COR-L47 (cell line): ENCODE measurements around the gene CCNB3.
"Not testable (repeated sequence)": the region's sequence is repeated elsewhere in the genome, so short reads cannot be mapped to it uniquely, and the experiment has no call there.

ENCODE experiments used
- DNase-seq: peaks from one replicate; lab custom pipeline; 2025; lab: John Stamatoyannopoulos, UW

Gene CCNB3, protein sequence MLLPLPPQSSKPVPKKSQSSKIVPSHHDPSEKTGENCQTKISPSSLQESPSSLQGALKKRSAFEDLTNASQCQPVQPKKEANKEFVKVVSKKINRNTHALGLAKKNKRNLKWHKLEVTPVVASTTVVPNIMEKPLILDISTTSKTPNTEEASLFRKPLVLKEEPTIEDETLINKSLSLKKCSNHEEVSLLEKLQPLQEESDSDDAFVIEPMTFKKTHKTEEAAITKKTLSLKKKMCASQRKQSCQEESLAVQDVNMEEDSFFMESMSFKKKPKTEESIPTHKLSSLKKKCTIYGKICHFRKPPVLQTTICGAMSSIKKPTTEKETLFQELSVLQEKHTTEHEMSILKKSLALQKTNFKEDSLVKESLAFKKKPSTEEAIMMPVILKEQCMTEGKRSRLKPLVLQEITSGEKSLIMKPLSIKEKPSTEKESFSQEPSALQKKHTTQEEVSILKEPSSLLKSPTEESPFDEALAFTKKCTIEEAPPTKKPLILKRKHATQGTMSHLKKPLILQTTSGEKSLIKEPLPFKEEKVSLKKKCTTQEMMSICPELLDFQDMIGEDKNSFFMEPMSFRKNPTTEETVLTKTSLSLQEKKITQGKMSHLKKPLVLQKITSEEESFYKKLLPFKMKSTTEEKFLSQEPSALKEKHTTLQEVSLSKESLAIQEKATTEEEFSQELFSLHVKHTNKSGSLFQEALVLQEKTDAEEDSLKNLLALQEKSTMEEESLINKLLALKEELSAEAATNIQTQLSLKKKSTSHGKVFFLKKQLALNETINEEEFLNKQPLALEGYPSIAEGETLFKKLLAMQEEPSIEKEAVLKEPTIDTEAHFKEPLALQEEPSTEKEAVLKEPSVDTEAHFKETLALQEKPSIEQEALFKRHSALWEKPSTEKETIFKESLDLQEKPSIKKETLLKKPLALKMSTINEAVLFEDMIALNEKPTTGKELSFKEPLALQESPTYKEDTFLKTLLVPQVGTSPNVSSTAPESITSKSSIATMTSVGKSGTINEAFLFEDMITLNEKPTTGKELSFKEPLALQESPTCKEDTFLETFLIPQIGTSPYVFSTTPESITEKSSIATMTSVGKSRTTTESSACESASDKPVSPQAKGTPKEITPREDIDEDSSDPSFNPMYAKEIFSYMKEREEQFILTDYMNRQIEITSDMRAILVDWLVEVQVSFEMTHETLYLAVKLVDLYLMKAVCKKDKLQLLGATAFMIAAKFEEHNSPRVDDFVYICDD (N-terminal part only)

DNA sequence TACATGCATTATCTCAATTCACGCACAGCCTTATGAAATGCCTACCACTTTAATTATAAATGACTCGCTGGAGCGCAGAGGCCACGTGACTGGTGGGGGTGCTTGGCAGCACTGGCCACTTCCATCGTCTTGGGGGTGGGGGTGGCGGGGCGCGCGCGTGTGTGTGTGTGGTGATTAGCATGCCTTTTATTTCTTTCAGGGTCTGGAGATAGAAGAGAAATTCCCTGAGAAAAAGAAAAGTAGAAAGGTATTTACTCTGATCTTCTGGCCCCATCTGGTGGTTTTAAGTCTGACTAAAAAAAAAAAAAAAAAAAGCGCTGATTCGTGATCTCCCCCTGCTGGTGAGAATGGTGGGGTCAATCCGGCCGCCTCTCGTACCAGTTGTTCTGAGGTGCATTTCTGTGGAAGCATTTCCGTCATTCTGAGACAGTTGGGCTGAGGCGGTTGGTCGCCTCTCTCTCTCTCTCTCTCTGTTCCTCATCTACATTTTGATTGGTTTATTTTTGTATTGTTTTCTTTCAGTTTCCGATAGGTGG lies at the start of gene CCNB3:
TSS of gene CCNB3 (plus strand) at position 402 of the 536 bp plus-strand sequence. CDS start 80,399 bp downstream, outside the sequence.
- DNase-seq = peak; percentile 34

DNA sequence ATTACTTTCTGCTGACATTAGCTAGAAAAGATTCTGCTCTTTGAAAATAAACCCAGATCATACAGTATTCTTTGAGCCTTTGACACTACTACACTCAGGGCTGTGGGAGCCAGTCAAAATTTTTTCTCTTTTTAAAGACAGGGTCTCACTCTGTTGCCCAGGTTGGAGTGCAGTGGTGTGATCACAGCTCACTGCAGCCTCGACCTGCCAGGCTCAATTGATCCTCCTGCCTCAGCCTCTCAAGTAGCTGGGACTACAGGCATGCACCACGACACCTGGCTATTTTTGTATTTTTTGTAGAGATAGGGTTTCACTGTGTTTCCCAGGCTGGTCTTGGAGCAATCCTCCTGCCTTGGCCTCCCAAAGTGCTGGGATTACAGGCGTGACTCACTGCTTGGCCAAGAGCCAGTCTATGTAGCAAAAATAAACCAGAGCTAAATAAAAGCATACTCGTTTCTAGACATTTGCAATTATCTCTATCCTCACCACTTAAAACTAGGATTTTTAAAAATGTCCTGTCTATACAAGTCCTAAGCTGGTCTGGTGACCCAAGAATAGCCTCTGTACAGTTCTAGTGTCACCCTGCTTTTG lies 46.9 kb upstream of the CCNB3 start:
- no peak for DNase-seq

DNA sequence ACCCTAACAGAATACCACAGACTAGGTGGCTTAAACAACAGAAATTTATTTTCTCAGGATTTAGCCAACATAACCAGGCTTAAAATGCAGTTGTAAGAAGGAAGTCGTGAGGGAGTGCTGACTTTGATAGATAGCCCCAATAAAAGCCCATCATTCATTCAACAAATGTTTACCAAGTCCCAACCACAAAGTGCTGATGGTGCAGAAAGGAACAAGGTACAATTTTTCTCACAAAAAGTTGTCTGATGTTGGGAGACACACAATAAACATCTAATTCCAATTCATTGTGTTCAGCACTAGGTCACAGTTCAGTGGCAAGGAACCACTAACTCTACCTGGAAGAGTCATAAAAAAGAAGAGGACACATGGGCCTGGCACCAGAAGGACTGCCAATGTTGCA lies 46.0 kb upstream of the CCNB3 start:
- DNase-seq = no peak

DNA sequence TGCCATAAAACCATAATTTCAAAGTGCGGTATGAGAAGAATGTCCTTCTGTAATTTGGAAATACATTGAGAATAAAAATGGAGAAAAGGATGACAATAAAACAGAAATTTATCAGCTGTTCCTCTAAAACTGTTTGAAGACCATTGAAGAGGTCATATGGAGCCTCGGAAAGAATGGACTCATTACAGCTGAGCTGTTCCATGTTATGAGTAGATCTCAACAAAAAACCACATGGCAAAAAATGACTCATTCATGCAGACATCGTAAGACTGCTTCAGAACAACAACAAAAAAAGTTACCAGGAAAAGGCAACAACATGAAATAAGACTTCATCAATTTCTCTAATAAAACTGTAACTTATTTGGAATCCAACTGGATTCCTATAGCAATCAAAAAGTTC lies 43.4 kb upstream of the CCNB3 start:
- DNase-seq = no peak

DNA sequence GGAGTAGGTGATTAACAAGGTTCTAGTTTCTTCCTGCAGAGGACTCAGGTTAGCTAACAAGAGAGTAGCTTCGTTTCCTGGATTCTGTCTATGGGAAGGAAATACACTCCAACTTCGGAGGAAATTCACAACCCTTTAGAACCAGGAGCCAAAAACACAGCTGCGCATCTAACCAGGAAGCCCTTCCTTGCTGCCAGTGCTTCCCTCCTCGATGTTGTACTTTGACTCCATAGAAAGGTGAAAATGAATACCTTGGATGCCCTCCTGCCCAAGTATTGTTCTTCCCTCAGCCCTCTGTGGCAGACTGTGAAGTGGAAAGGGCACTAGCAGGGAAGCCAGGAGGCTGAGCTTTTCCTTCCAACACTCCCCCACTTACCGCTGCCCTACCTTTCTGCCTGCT lies 38.8 kb upstream of the CCNB3 start:
- no peak for DNase-seq

DNA sequence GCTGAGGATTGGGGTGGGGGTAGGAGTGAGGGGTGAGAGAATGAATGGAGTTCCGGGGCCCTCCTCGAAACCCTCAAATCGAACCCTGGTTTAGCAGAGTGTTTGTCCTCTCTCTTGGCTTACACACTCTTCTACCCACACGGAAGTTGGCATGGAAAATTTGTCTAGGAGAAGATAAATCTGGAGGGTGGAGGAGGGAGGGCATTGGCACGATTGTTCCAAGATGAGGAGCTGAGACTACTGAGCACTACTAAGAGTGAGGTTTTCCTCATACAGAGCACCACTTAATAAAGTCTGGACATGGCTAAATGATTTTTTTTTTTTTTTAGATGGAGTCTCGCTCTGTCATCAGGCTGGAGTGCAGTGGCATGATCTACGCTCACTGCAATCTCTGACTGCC lies 37.2 kb upstream of the CCNB3 start:
- no peak for DNase-seq

DNA sequence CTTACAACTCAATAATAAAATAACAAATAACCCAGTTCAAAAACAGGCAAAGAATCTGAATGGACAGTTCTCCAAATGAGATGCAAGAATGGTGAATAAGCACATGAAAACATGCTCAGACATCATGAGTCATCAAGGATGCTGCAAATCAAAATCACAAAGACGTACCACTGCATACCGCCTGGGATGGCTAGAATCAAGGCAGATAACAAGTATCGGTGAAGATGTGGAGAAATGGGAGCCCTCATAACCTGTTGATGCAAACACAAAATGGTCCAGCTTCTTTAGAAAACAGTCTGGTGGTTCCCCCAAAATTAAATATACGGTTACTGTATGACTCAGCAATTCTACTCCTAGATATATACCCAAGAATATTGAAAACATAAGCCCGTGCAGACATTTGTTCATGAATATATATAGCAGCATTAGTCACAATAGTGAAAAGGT lies 36.3 kb upstream of the CCNB3 start:
- DNase-seq = no peak

DNA sequence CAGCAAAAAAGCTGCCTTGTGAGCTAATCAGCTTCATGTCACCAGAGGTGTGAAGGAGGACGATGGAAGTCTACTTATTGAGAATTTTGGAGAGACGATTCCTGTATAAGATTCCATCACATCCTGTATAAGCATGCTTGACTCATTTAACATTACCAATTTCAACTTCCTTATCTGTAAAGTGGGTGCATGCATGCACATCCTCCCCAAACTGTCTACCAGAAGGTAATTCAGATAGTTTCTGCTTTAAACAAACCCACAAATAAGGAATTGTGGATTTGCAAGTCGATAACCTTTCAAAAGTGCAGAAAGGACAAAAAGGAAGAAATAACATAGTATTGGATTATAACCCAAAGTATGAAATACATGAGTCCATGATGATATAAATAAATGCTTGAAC lies 34.8 kb upstream of the CCNB3 start:
- no peak for DNase-seq

DNA sequence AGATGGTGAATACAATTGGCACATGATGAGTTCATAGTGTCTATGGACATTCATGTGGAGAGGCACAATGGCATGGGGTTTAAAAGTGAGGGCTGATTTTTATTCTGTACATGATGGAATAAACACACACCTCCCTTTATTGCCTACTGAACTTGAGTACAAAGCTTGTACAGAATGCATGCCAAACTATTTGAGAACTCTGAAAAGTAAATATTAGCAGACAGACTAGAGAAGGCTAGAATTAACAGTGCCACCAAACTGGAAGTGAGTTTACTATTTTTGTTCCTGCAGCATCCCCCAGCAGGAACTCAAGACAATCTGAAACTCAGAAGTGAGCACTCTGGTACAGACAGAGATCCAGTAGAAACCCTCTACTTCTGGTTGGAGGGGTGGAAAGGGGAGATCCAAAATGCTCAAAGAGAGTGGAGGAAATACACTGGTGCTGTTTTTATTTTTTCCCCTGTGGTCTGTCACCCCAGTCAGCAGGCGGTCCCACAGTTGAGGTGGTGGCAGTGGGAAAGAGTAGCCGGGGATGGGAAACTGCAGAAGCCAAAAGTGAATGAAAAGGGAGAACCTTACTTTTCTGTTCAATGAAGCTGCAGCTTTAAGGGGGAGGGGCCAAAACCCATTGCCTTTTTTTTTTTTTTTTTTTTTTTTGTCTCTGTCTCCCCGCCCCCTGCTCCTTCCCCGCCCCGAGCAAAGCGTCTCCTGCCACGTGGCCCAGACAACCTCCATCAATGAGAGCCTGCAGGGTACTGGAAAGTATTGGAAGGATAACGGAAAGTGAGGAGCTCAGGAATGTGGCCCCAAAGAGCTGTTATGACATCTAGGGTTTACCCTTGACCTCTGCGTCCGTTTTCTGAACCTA lies 24.3 kb upstream of the CCNB3 start:
- no peak for DNase-seq

DNA sequence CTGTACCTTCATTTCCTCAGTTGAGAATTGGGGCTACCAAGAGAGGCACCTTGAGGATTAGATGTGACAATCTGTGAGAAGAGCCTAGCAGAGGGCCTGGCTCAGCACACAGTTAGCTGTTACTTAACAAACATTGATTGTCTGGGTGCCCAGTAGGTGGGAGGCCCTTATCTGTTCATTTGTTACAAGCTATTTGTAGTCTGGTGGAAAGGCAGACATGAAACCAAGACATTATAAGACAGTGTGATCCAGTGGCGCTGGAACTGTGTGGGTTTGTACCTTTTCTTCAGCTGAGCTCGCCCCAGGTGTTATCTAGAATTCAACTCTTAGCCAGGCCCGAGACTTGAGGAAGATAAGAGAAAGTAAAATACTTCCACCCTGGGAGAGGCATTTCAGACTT lies 20.7 kb upstream of the CCNB3 start:
- DNase-seq = no peak

DNA sequence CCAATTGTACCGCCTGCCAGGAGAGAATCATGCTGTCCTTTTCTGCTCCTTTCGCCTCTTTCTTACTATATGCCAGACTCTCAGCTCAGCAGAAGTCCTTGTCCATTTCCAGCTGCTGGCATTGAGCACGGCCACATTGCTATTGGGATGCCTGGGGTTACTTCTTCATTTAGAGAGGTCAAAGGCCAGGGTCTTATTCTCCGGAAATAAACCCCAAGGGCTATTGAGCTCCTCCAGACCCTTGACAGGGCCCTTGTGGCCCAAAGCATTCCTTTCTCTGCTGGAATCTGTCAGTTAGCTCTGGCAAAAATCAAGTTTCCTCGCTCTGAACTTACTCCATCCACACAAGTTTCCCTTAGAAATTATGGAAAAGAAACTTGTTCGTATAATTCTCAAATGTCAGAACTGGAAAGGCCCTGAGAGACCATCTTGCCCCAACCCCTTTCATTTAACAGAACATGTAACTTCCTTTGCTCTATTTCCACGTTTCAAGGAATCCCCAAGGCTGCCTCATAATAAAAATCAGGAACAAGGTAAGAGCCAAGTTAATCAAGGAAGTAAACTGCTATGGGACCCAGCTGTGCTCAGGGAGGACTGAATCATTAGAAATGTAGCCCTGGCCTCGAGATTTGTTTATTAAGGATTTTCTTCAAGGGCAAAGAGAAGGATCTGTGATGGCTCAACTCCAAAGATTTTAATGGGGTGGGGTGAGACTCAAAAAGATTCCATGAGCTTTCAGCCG lies 15.5 kb upstream of the CCNB3 start:
- DNase-seq = no peak

DNA sequence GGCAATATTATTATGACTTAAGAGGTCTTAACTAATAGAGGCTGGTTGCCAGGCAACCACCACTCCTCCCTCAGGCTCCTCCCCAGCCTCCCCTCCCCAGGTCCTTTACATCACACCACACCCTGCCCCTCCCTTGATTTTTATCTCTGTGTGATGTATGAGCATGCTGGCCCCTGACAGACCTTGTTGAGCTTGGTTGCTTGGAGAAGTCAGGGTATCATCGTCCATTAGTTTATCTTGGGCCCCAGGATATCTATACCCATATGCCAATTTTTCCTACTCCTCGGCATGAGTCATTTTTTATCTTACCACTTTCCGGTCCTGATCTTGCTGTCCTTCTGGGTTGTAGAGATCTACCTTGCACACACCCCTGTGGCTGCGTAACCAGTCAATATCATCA lies 6.2 kb upstream of the CCNB3 start:
- no peak for DNase-seq

DNA sequence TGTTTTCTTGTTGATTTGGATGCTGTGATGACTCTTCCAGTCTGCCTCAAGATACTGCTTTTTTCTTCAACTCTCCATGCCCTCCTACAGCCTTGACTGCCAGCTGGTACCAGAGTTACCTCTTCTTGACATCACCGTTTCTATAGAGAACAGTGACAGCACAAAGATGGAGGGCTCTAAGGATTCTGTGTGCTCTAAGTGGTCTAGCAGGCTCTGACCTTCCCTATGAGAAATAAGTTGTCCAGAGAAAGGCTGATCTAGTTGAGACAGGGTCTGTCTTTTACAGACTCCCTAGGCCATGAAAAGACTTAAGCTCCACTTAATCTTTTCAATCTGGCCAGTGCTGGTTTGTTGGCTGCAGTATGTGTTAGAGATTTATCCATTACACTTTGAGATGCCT lies 3.7 kb upstream of the CCNB3 start, which contains the start of gene AKAP4:
TSS of gene AKAP4 (minus strand) at position 101 of the 400 bp plus-strand sequence. CDS start 118 bp downstream, outside the sequence.
- no peak for DNase-seq

DNA sequence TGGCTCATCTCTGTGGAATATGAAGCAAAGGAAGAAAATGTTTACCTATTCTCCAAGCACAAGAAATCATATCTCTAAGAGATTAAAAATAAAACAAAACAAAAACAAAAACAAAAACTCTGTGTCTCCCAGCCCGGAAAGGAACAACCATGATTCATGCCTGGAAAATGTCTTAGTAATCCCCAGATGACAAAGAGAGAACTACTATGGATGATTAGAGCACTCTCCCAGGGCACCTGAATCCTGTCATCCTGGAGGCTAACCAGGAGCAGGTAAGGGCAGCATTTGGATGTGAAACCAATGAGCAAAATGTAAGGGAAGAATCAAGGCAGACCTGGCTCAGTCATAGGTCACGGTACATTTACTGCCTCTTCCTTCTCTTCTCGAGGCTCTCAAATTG lies 2.0 kb upstream of the CCNB3 start:
- no peak for DNase-seq

DNA sequence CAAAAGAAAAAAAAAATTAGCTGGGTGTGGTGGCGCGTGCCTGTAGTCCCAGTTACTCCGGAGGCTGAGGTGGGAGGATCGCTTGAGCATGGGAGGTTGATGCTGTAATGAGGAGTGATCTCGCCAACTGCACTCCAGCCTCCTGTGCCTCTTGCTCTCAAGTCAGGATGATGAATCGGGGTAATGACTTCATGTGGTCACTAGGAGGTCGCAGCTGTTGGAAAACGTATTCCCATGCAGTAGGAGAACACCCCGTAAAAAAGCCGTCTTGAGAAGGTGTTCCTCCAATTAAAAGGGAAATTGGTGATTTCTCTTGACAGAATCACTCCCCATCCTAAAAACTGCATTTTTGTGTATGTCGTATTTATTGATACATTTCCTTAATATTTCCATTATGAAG lies 2.2 kb downstream of the CCNB3 start:
- DNase-seq = no peak

DNA sequence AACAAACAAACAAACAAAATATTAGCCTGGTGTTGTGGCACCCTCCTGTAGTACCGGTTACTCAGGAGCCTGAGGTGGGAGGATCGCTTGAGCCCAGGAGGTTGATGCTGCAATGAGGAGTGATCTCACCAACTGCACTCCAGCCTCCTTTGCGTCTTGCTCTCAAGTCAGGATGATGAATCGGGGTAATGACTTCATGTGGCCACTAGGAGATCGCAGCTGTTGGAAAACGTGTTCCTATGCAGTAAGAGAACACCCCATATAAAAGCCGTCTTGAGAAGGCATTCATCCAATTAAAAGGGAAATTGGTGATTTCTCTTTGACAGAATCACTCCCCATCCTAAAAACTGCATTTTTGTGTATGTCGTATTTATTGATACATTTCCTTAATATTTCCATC lies 6.9 kb downstream of the CCNB3 start:
- no peak for DNase-seq

DNA sequence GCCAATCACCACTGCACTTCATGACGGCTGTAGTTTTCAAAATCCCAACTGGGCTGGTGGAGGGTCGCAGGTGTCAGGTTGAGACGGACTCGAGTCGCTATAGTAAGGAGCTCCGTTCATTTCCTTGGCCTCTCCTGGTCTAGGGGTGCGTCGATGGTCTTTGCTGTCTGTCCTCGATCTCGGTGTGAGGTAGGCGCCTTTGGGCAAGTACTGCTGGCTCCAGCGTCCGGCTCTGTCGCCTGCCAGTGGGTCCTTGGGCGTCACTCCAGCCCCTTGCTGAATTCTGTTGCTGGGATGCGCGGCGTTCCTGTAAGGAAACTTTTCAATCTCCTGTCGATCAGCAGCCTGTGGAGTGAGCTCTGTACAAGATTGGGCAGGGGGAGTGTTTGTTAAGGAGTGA lies 76.7 kb downstream of the CCNB3 start:
- no peak for DNase-seq

DNA sequence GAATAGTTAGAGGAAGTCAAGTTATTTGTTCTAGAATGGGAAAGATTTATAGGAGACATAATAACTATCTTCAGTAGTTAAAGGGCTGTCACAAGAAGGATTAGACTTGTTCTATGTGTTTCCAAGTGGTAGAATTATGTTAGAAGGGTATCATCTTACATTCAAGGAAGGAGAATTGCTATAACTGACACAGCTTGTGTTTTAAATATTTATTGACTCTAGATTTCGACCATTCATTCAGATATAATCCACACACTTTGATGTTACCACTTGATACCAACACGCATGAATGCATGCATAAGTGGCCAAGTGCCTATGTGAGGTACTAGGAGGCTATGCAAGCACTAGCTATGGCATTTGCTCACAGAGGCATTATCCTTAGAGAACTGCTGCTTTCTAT lies 122.7 kb downstream of the CCNB3 start:
- DNase-seq = no peak

DNA sequence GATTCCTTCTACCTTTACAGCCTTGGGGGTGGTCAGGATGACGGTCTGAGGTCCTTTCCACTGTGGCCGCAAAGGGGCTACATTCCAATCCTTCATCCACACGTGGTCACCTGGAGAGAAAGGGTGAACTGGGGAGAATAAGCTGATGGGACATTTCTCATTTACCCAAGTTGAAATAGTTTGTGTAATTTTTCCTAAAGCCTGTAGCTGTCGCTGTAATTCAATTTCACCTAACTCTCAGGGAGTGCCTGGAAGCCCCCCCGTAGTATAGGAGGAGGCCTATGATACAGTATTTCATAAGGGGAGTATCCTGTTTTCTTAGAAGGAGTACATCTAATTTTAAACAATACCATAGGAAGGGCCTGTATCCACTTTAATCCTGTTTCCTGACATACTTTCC lies 128.1 kb downstream of the CCNB3 start:
- DNase-seq = not testable (repeated sequence)

DNA sequence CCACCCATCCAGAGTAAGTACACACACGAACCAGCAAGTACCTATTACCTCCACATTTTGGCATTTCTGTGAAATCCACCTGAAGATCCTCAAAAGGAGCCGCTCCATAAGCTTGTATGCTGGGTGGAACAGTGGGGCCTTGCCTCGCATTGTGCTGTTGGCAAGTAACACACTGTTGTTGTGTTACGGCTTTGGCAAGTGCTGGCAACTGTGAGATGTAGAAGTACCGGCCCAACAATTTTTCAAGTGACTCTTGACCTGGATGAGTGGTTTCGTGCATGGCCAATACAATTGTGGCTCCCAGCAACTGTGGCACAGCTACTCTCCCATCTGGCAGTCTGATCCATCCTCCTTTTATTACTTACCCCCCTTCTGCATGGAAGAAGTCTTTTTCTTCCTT lies 128.7 kb downstream of the CCNB3 start:
- DNase-seq = no peak
